ENCODE results near the gene NFIB. TPM values are rescaled to one million over a fixed set of nuclear protein-coding genes. Genes with fewer than 3 reads are reported as not detected.

Gene NFIB
- total RNA-seq, 4 donors from 2014 or later: 24.0 to 40.9 (median 30.6) TPM

- H3K4me1 ChIP-seq: no peaks in the 10 kb centered on the region
- no peak overlapping the region for H3K27ac ChIP-seq
- intact Hi-C loops (cut with DNase I; ENCODE audit: low total_unique reads) (no loop called here), in situ Hi-C loops (cut with MboI; ENCODE audit: low sequenced_read_pairs in 4 of 4) (loop anchor here in 1 of 4 donors (25.0 kb wide), 1 partner anchor 640 kb away; no protein-coding TSS in a partner anchor)
- ATAC-seq: no peak
- no peak overlapping the region for H3K4me3 ChIP-seq
- no peaks in the 10 kb centered on the region for H3K27me3 ChIP-seq
- TF ChIP-seq CTCF (IDR thresholded peaks at IDR 0.05 in 4 of 5, conservative IDR thresholded peaks at IDR 0.05 in 1 of 5) (no peak), POLR2A (IDR thresholded peaks at IDR 0.05) (no peak)
- no peaks in the 10 kb centered on the region for H3K36me3 ChIP-seq
- no peaks in the 10 kb centered on the region for H3K9me3 ChIP-seq
- no peak for DNase-seq
Observed at GRCh38 chr9:14077672-14078071, 236.3 kb downstream of the NFIB start.

- in situ Hi-C loops (cut with MboI; ENCODE audit: low sequenced_read_pairs in 4 of 4): loop anchor here in 1 of 4 donors (25.0 kb wide), 1 partner anchor 638 kb away; no protein-coding TSS in a partner anchor
- intact Hi-C loops (cut with DNase I; ENCODE audit: low total_unique reads): no loop called here
- H3K9me3 ChIP-seq: no peaks in the 10 kb centered on the region
- H3K4me1 ChIP-seq: no peaks in the 10 kb centered on the region
- H3K27me3 ChIP-seq: no peaks in the 10 kb centered on the region
- DNase-seq: no peak
- H3K36me3 ChIP-seq: no peaks in the 10 kb centered on the region
- no peak overlapping the region for H3K4me3 ChIP-seq
- no peak for TF ChIP-seq POLR2A (IDR thresholded peaks at IDR 0.05)
- no peak for TF ChIP-seq CTCF (IDR thresholded peaks at IDR 0.05 in 4 of 5, conservative IDR thresholded peaks at IDR 0.05 in 1 of 5)
- no peak overlapping the region for H3K27ac ChIP-seq
- ATAC-seq: no peak
Observed at GRCh38 chr9:14075218-14075617, 238.7 kb downstream of the NFIB start.

GRCh38 chr9:14072850-14073249 lies 241.1 kb downstream of the NFIB start:
- intact Hi-C loops (cut with DNase I; ENCODE audit: low total_unique reads): no loop called here
- ATAC-seq (no peak), DNase-seq (no peak)
- Histone ChIP-seq H3K36me3 (no peaks in the 10 kb centered on the region), H3K27ac (no peak overlapping the region), H3K4me3 (no peak overlapping the region), H3K4me1 (no peaks in the 10 kb centered on the region), H3K27me3 (no peaks in the 10 kb centered on the region), H3K9me3 (no peaks in the 10 kb centered on the region)
- in situ Hi-C loops (cut with MboI; ENCODE audit: low sequenced_read_pairs in 4 of 4): no loop called here
- TF ChIP-seq CTCF (IDR thresholded peaks at IDR 0.05 in 4 of 5, conservative IDR thresholded peaks at IDR 0.05 in 1 of 5) (no peak), POLR2A (IDR thresholded peaks at IDR 0.05) (no peak)

- TF ChIP-seq CTCF (IDR thresholded peaks at IDR 0.05 in 4 of 5, conservative IDR thresholded peaks at IDR 0.05 in 1 of 5): no peak
- TF ChIP-seq POLR2A (IDR thresholded peaks at IDR 0.05): no peak
- no peak overlapping the region for H3K4me3 ChIP-seq
- DNase-seq (no peak), ATAC-seq (no peak)
- no peaks in the 10 kb centered on the region for H3K4me1 ChIP-seq
- H3K27me3 ChIP-seq: no peaks in the 10 kb centered on the region
- no peaks in the 10 kb centered on the region for H3K36me3 ChIP-seq
- in situ Hi-C loops (cut with MboI; ENCODE audit: low sequenced_read_pairs in 4 of 4) (no loop called here), intact Hi-C loops (cut with DNase I; ENCODE audit: low total_unique reads) (no loop called here)
- H3K9me3 ChIP-seq: no peaks in the 10 kb centered on the region
- no peak overlapping the region for H3K27ac ChIP-seq
Observed at GRCh38 chr9:14071484-14071883, 242.5 kb downstream of the NFIB start.

- in situ Hi-C loops (cut with MboI; ENCODE audit: low sequenced_read_pairs in 4 of 4) (no loop called here), intact Hi-C loops (cut with DNase I; ENCODE audit: low total_unique reads) (no loop called here)
- Histone ChIP-seq H3K4me1 (peaks cover 0 to 4% of the 10 kb centered on the region in 2 donors), H3K27me3 (no peaks in the 10 kb centered on the region), H3K9me3 (no peaks in the 10 kb centered on the region), H3K4me3 (no peak overlapping the region), H3K36me3 (no peaks in the 10 kb centered on the region), H3K27ac (no peak overlapping the region)
- TF ChIP-seq POLR2A (IDR thresholded peaks at IDR 0.05) (no peak), CTCF (IDR thresholded peaks at IDR 0.05 in 4 of 5, conservative IDR thresholded peaks at IDR 0.05 in 1 of 5) (no peak)
- ATAC-seq (no peak), DNase-seq (no peak)
Observed at GRCh38 chr9:14068690-14069089, 245.3 kb downstream of the NFIB start.
